SK-N-MC (cell line): ENCODE results near the gene CXCL14.

Experiments
- EZH2 ChIP-seq: fragments of 200-600 bp; sonication (generic); IDR thresholded peaks from one replicate; pipeline ENCODE4 v1.6.1; 2017; ENCODE audit warnings: antibody characterized with exemption
- POLR2AphosphoS5 ChIP-seq: IDR thresholded peaks from 2 replicates; pipeline ENCODE4 v1.6.1; 2012; ENCODE audit warnings: mild to moderate bottlenecking, low read depth, low read length, borderline replicate concordance

DNA sequence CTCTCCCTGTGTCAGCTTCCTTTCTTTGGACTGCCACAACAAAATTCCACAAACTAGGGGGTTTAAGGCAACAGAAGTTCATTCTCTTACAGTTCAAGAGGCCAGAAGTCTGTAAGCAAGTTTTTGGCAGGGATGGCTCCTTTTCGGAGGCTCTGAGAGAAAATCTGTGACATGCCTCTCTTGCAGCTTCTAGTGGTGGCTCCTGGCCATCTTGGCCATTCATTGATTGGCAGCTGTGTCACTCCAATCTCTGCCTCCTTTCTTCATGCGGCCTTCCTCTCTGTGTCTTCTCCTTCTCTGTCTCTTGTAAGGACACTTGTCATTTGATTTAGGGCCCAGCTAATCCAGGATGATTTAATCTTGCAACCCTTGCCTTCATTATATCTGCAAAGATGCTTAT, 41.0 kb downstream of the CXCL14 start:
- no peak for TF ChIP-seq POLR2AphosphoS5
- TF ChIP-seq EZH2: no peak
